ENCODE measurements around the gene CSMD2. TPM values are rescaled to one million over a fixed set of nuclear protein-coding genes. Genes with fewer than 3 reads are reported as not detected.

The CSMD2 gene
- total RNA-seq, 2 donors from 2014 or later: 2.8 to 3.0 TPM

DNA sequence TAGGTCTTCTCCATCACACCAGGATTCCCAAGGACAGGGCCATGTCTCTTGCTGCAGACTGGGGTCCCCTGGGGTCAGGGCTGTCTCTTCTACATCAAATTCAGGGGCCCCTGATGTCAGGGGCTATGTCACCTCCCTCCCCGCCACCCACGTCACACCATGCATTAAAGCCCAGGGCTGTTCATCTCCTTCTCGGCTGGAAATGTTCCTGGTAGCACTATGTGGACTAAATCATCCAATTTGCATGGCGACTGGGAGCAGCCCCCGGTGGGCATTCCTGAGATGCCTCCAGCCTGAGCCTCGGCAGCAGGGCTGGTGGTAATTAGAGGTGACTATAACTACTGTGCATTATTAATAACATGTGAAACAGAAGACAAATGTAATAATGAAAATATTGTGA is 452.8 kb downstream of the CSMD2 start:
- H3K36me3 ChIP-seq: no peaks in the 10 kb centered on the region
- DNase-seq (ENCODE audit: low spot score) (no peak), ATAC-seq (ENCODE audit: insufficient number of reproducible peaks, low FRiP score, low read depth) (no peak)
- H3K9me3 ChIP-seq: no peaks in the 10 kb centered on the region
- TF ChIP-seq, protein P1, sequence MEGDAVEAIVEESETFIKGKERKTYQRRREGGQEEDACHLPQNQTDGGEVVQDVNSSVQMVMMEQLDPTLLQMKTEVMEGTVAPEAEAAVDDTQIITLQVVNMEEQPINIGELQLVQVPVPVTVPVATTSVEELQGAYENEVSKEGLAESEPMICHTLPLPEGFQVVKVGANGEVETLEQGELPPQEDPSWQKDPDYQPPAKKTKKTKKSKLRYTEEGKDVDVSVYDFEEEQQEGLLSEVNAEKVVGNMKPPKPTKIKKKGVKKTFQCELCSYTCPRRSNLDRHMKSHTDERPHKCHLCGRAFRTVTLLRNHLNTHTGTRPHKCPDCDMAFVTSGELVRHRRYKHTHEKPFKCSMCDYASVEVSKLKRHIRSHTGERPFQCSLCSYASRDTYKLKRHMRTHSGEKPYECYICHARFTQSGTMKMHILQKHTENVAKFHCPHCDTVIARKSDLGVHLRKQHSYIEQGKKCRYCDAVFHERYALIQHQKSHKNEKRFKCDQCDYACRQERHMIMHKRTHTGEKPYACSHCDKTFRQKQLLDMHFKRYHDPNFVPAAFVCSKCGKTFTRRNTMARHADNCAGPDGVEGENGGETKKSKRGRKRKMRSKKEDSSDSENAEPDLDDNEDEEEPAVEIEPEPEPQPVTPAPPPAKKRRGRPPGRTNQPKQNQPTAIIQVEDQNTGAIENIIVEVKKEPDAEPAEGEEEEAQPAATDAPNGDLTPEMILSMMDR (IDR thresholded peaks at IDR 0.05): no peak
- H3K4me3 ChIP-seq: no peak overlapping the region
- no peaks in the 10 kb centered on the region for H3K4me1 ChIP-seq (ENCODE audit: control insufficient read depth in 1 of 2, low read depth in 2 of 2)
- H3K27me3 ChIP-seq (replicated peaks; ENCODE audit: insufficient read depth): no peaks in the 10 kb centered on the region
- no peak overlapping the region for H3K27ac ChIP-seq

DNA sequence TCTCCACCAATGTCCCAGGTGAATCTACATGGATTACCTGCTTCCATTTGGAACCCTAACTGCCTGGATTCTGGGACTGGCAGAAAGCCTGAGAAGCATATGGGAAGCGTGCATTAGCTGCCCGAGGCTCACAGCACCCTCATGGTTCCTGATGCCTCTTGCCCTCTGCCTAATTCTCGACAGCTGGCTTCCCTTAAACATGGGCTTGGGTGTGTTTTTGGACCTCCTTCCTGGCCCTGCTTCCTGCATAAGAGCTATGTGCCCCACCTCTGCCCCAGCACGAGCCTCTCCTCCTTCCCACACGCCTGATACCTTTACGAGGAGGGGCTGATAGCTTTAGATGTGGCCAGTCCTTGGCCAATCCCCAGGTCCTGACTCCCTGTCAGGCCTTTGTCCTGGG is 453.5 kb downstream of the CSMD2 start:
- Histone ChIP-seq H3K4me3 (no peak overlapping the region), H3K27me3 (replicated peaks; ENCODE audit: insufficient read depth) (no peaks in the 10 kb centered on the region), H3K4me1 (ENCODE audit: control insufficient read depth in 1 of 2, low read depth in 2 of 2) (no peaks in the 10 kb centered on the region), H3K36me3 (no peaks in the 10 kb centered on the region), H3K9me3 (no peaks in the 10 kb centered on the region), H3K27ac (no peak overlapping the region)
- no peak for ATAC-seq (ENCODE audit: insufficient number of reproducible peaks, low FRiP score, low read depth)
- TF ChIP-seq, protein P1 (IDR thresholded peaks at IDR 0.05): no peak
- no peak for DNase-seq (ENCODE audit: low spot score)

DNA sequence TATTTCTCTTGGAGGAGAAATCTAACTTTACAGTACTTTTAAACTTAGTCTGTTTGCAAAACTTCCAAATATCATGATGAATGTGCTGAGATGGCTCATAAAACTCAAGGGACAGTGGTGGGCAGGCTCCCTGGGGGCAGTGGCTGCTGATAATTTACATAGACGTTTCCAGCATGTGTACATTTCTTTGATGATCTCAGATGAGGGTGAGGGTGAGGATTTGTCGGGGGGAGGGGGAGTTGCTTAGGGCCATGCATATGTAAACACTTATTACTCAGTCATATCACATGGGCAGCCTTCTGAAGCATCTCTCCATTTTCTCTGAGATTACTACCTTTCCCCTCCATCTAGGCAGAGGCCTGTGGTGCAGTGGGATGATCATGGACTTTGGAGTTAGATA is 454.1 kb downstream of the CSMD2 start:
- ATAC-seq (ENCODE audit: insufficient number of reproducible peaks, low FRiP score, low read depth) (no peak), DNase-seq (ENCODE audit: low spot score) (no peak)
- Histone ChIP-seq H3K9me3 (no peaks in the 10 kb centered on the region), H3K36me3 (no peaks in the 10 kb centered on the region), H3K27ac (no peak overlapping the region), H3K27me3 (replicated peaks; ENCODE audit: insufficient read depth) (no peaks in the 10 kb centered on the region), H3K4me1 (ENCODE audit: control insufficient read depth in 1 of 2, low read depth in 2 of 2) (no peaks in the 10 kb centered on the region), H3K4me3 (no peak overlapping the region)
- TF ChIP-seq, protein P1 (IDR thresholded peaks at IDR 0.05): no peak

DNA sequence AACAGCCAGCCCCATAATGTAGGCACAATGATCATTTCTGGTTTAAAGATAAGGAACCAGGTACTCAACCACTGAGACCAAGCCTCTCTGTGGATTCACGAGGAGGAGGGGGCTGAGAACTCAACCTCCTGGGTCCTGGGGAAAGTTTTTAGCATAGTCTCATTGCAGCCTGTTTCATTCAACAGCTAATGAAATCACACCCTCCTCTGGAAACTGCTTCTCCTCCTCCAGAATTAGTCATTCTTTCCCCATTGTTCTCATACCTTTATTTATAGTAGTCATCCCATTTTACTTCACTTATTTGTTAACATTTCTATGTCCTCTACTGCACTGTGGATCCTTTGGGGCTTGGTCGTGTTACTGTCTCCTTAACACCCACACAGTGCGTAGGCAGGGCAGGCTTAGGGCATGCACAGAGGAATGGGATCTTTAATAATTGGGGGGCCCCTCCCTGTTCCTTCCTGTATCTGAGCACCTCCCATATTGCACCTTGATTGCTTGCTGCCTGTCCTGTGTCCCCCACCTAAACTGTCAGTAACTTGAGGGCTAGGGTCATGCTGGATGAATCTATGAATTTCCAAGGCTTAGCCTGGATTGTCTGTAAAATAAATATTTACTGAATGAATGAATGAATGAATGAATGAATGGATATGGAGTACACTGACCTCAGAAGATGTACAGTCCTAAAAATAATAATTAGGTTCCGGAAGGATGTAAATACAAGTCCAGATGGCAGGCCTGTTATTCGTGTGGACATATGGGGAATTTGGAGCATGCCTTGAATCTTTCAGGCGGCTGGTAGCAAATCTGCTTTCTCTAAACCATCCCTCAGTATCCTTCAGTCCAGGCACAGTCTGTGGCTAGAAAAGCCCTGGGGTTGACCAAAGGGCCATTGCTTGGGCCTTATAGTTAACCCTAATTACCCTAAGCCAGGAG is 455.0 kb downstream of the CSMD2 start:
- H3K36me3 ChIP-seq: no peaks in the 10 kb centered on the region
- H3K27ac ChIP-seq: no peak overlapping the region
- ATAC-seq (ENCODE audit: insufficient number of reproducible peaks, low FRiP score, low read depth): no peak
- TF ChIP-seq, protein P1 (IDR thresholded peaks at IDR 0.05): no peak
- H3K9me3 ChIP-seq: no peaks in the 10 kb centered on the region
- H3K27me3 ChIP-seq (replicated peaks; ENCODE audit: insufficient read depth): no peaks in the 10 kb centered on the region
- H3K4me1 ChIP-seq (ENCODE audit: control insufficient read depth in 1 of 2, low read depth in 2 of 2): no peaks in the 10 kb centered on the region
- H3K4me3 ChIP-seq: no peak overlapping the region
- no peak for DNase-seq (ENCODE audit: low spot score)

DNA sequence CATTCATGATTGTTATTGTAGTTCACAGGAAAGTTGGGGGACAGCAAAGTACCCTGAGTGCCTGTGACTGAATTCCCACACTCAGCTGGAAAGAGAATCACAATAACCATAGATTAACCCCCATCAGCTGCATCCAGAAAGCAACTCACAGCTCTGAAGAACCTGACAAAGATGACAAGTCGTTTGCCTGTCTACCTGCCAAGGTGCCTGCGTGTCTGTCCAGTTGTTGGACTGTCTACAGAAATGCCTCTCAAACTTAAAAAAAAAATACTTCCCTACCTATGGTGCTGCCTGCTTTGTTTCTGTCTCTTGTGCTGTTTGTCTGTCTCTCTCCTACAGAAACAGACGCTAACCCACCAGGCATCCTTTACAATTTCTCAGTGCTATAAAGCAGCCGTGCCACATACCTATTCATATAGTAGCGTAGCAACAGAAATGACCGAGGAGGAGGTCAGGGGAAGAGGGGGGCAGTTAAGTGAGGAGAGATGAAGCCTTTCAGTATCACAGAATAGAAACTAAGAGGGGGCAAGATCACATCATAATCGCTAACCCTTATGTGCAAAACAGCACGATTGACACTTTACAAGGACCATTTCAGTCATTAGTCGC is 455.8 kb downstream of the CSMD2 start:
- H3K9me3 ChIP-seq: no peaks in the 10 kb centered on the region
- ATAC-seq (ENCODE audit: insufficient number of reproducible peaks, low FRiP score, low read depth) (no peak), DNase-seq (ENCODE audit: low spot score) (no peak)
- no peak overlapping the region for H3K4me3 ChIP-seq
- no peak overlapping the region for H3K27ac ChIP-seq
- no peaks in the 10 kb centered on the region for H3K27me3 ChIP-seq (replicated peaks; ENCODE audit: insufficient read depth)
- H3K4me1 ChIP-seq (ENCODE audit: control insufficient read depth in 1 of 2, low read depth in 2 of 2): no peaks in the 10 kb centered on the region
- H3K36me3 ChIP-seq: no peaks in the 10 kb centered on the region
- TF ChIP-seq, protein P1 (IDR thresholded peaks at IDR 0.05): no peak

Measured in thoracic aorta (tissue), 2 donors.